ENCODE data around the gene MAPKAPK3. TPM values are rescaled to one million over a fixed set of nuclear protein-coding genes. Genes with fewer than 3 reads are reported as not detected.

MAPKAPK3 gene
- total and polyA plus RNA-seq, 2 donors (not counting 3 experiments of a cell fraction or from before 2014, with no cell fraction given) = 21.3 to 30.5 TPM

GRCh38 chr3:50609763-50610085 is 7.2 kb upstream of the MAPKAPK3 start:
- dilution Hi-C loops (cut with MboI; ENCODE audit: extremely low pct_ligation_motif_present, low sequenced_read_pairs) = no loop called here
- H3K4me1 ChIP-seq (ENCODE audit: control insufficient read depth, extremely low read depth, insufficient read depth, low read length) = peaks cover 14% of the 10 kb centered on the region
- H3K27ac ChIP-seq (ENCODE audit: insufficient read depth, low read depth, low read length) = no peak overlapping the region
- ChIA-PET CTCF (interaction anchor here (1.5 to 4.9 kb wide), 2 partner anchors 37 to 68 kb away, joined by 4 to 105 read pairs; no protein-coding TSS in a partner anchor), POLR2A (no interaction called here)
- intact Hi-C loops (cut with micrococcal nuclease) = loop anchor here (5.0 to 10.0 kb wide), 2 partner anchors 893 to 1065 kb away; partner anchors contain the start of genes DCAF1 and TEX264
- no peak overlapping the region for H3K4me2 ChIP-seq (ENCODE audit: insufficient read depth, low read length)
- no peaks in the 10 kb centered on the region for H3K79me2 ChIP-seq (ENCODE audit: control insufficient read depth, insufficient read depth, low read length)
- TF ChIP-seq GATA2 (IDR thresholded peaks at IDR 0.05; ENCODE audit: insufficient read depth, insufficient read length, low read depth, low read length) = no peak
- no peak for TF ChIP-seq EZH2 (IDR thresholded peaks at IDR 0.05; ENCODE audit: borderline replicate concordance, low read depth, low read length, severe bottlenecking)
- TF ChIP-seq, protein P1, sequence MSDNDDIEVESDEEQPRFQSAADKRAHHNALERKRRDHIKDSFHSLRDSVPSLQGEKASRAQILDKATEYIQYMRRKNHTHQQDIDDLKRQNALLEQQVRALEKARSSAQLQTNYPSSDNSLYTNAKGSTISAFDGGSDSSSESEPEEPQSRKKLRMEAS (IDR thresholded peaks at IDR 0.05; ENCODE audit: insufficient read depth, insufficient read length) = no peak
- no peaks in the 10 kb centered on the region for H4K20me1 ChIP-seq (replicated peaks; ENCODE audit: control insufficient read depth, extremely low read depth, insufficient read depth, low read length)
- DNase-seq (ENCODE audit: low read depth, low spot score) (no peak), FAIRE-seq (no peak)
- H3K36me3 ChIP-seq (ENCODE audit: control insufficient read depth in 2 of 2, extremely low read depth in 1 of 2, insufficient read depth in 2 of 2, low read length in 2 of 2) = peaks cover 0 to 6% of the 10 kb centered on the region in 2 experiments
- no peak overlapping the region for H3K9ac ChIP-seq (replicated peaks; ENCODE audit: extremely low read depth, insufficient read depth, low read length)
- no TSS peak for BruUV-seq (replicated peaks)
- no peaks in the 10 kb centered on the region for H3K9me1 ChIP-seq (replicated peaks; ENCODE audit: control insufficient read depth, extremely low read depth, insufficient read depth, low read length)
- no peak overlapping the region for H2AFZ ChIP-seq (ENCODE audit: low read depth, low read length)
- no peaks in the 10 kb centered on the region for H3K27me3 ChIP-seq (ENCODE audit: control insufficient read depth in 2 of 2, insufficient read depth in 2 of 2, low read length in 2 of 2)
- H3K9me3 ChIP-seq (replicated peaks; ENCODE audit: control insufficient read depth, insufficient read depth, low read length) = no peaks in the 10 kb centered on the region
- no peak overlapping the region for H3K4me3 ChIP-seq (replicated peaks in 1 of 3; ENCODE audit: insufficient read depth in 1 of 3, low read depth in 1 of 3, low read length in 3 of 3)

DNA sequence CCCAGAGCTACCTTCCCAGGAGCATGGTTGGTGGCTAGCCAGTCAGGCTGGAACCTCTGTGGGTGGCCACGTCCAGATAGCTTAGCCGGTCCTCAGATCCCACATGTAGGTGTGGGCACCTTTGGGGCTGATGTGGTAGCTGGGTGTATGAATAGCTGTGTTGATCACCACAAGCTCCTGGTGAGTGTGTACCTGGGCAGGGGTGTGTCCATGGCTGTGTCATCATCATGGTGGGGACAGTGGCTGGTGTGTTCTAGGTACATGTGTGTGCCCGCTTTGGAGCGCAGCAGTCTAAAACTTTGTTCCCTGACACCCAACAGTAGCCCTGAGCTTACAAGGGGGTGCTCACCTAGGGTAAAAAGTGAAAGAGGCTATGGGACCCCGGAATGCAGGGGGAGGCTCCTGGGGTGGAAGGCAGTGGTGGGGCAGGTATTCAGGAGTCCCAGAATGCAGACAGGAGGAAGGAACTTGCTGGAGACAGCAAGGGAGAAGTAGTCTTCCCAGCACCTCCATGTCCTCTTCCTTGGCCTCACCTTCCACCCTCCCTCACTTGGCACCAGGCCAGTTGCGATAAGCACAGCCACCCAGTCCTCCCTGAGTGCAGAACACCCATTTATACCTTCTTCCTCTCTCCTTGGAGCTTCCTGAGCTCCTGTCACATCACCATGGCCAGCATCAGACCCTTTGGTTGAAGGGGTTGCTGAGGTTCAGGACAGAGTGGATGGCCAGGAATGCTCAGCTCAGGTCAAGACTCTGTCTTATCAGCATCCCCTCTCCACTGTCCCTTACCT is 6.6 kb upstream of the MAPKAPK3 start:
- Histone ChIP-seq H3K27me3 (ENCODE audit: control insufficient read depth in 2 of 2, insufficient read depth in 2 of 2, low read length in 2 of 2) (no peaks in the 10 kb centered on the region), H3K79me2 (ENCODE audit: control insufficient read depth, insufficient read depth, low read length) (no peaks in the 10 kb centered on the region), H2AFZ (ENCODE audit: low read depth, low read length) (no peak overlapping the region), H4K20me1 (replicated peaks; ENCODE audit: control insufficient read depth, extremely low read depth, insufficient read depth, low read length) (no peaks in the 10 kb centered on the region), H3K27ac (ENCODE audit: insufficient read depth, low read depth, low read length) (no peak overlapping the region), H3K36me3 (ENCODE audit: control insufficient read depth in 2 of 2, extremely low read depth in 1 of 2, insufficient read depth in 2 of 2, low read length in 2 of 2) (peaks cover 0 to 6% of the 10 kb centered on the region in 2 experiments), H3K9me3 (replicated peaks; ENCODE audit: control insufficient read depth, insufficient read depth, low read length) (no peaks in the 10 kb centered on the region), H3K4me3 (replicated peaks in 1 of 3; ENCODE audit: insufficient read depth in 1 of 3, low read depth in 1 of 3, low read length in 3 of 3) (peak overlapping the region in 1 of 3 experiments; percentile 51), H3K9me1 (replicated peaks; ENCODE audit: control insufficient read depth, extremely low read depth, insufficient read depth, low read length) (no peaks in the 10 kb centered on the region), H3K4me1 (ENCODE audit: control insufficient read depth, extremely low read depth, insufficient read depth, low read length) (peaks cover 14% of the 10 kb centered on the region), H3K9ac (replicated peaks; ENCODE audit: extremely low read depth, insufficient read depth, low read length) (no peak overlapping the region), H3K4me2 (ENCODE audit: insufficient read depth, low read length) (peak overlapping the region; percentile 34)
- TF ChIP-seq GATA2 (IDR thresholded peaks at IDR 0.05; ENCODE audit: insufficient read depth, insufficient read length, low read depth, low read length) = no peak
- TF ChIP-seq POLR2A (IDR thresholded peaks at IDR 0.05; ENCODE audit: low read depth, low read length) = no peak
- BruUV-seq (replicated peaks) = no TSS peak
- intact Hi-C loops (cut with micrococcal nuclease) = loop anchor here (5.0 to 10.0 kb wide), 2 partner anchors 892 to 1064 kb away; partner anchors contain the start of genes DCAF1 and TEX264
- ChIA-PET POLR2A (no interaction called here), CTCF (interaction anchor here (0.6 to 4.9 kb wide), 3 partner anchors 37 to 1770 kb away, joined by 3 to 105 read pairs (median 4); no protein-coding TSS in a partner anchor)
- dilution Hi-C loops (cut with MboI; ENCODE audit: extremely low pct_ligation_motif_present, low sequenced_read_pairs) = no loop called here
- DNase-seq (ENCODE audit: low read depth, low spot score) = no peak
- no peak for FAIRE-seq

All from endothelial cell of umbilical vein (primary cell).